T-helper 17 cell (primary cell): ENCODE measurements around the gene SASS6. TPM values are rescaled to one million over a fixed set of nuclear protein-coding genes. Genes with fewer than 3 reads are reported as not detected.

Experiments
- ATAC-seq: fragments of 150-1000 bp; cut with Tn5 transposase; 2 replicates; pipeline ENCODE4 v1.10.0; 2021; ENCODE audit warnings: mild to moderate bottlenecking, moderate library complexity
- DNase-seq, 3 donors: peaks; one replicate each; pipeline versions ENCODE4 v3.0.0 to v3.0.0-alpha.2; 2020 to 2021
- H3K9me3 ChIP-seq: one replicate; pipeline ENCODE4 v1.7.0; 2013; ENCODE audit warnings: low read length, mild to moderate bottlenecking; ENCODE audit not compliant: control insufficient read depth, poor library complexity, severe bottlenecking
- H3K27ac Mint-ChIP-seq: one replicate; pipeline ENCODE4 v1.8.0; 2022; ENCODE audit warnings: mild to moderate bottlenecking, moderate library complexity, mixed read lengths
- H3K27me3 Mint-ChIP-seq: one replicate; pipeline ENCODE4 v1.8.0; 2022; ENCODE audit warnings: mixed read lengths
- H3K36me3 Mint-ChIP-seq: one replicate; pipeline ENCODE4 v1.8.0; 2022; ENCODE audit warnings: low read depth, mixed read lengths
- H3K4me1 Mint-ChIP-seq: one replicate; pipeline ENCODE4 v1.8.0; 2022; ENCODE audit warnings: mild to moderate bottlenecking, mixed read lengths
- H3K4me3 Mint-ChIP-seq: one replicate; pipeline ENCODE4 v1.8.0; 2022; ENCODE audit warnings: mild to moderate bottlenecking, moderate library complexity, mixed read lengths
- total RNA-seq, 4 donors: library from RNA in 2 of 4; stranded (reverse) in 2 of 4; gene quantifications; one replicate each; pipeline ENCODE4 v1.2.3 and lab custom pipeline; 2022 to 2026

Gene SASS6
- total RNA-seq, 2 donors from 2014 or later: 1.9 to 2.7 TPM

- ATAC-seq: no peak
- Mint-ChIP-seq H3K27ac (peak overlapping the region; percentile 29), H3K4me1 (peaks cover 16% of the 10 kb centered on the region)
Observed at GRCh38 chr1:100034470-100034869, 98.3 kb downstream of the SASS6 start.

More at GRCh38 chr1:100034470-100034869, 98.3 kb downstream of the SASS6 start:
- no peak for DNase-seq
- Mint-ChIP-seq H3K4me3 (no peak overlapping the region), H3K27me3 (no peaks in the 10 kb centered on the region), H3K36me3 (peaks cover 4% of the 10 kb centered on the region)
- H3K9me3 ChIP-seq: no peaks in the 10 kb centered on the region

Other genes starting within 250 kb of the SASS6 start
- gene SLC35A3, start 162.9 kb downstream of the SASS6 start, total RNA-seq: 10 to 100 TPM; 20.4 to 26.7 TPM
- 10 to 100 TPM; 10.0 to 10.4 TPM for gene TRMT13, start 233 bp upstream of the SASS6 start, total RNA-seq
- gene LRRC39, start 45.3 kb upstream of the SASS6 start, total RNA-seq: 1 to 10 TPM in 1 of 2 donors, under 1 TPM in 1; 0.97 to 2.1 TPM
- 1 to 10 TPM; 7.8 to 9.5 TPM for gene DBT, start 116.9 kb upstream of the SASS6 start, total RNA-seq
- gene RTCA, start 133.3 kb upstream of the SASS6 start, total RNA-seq: 10 to 100 TPM; 43.6 to 44.4 TPM
- 100 to 1,000 TPM; 186 to 281 TPM for gene CDC14A, start 219.6 kb upstream of the SASS6 start, total RNA-seq